ENCODE results near the gene ZNF606. TPM values are rescaled to one million over a fixed set of nuclear protein-coding genes. Genes with fewer than 3 reads are reported as not detected.
A peak's percentile ranks its signal among the peaks of the same experiment; 100 is the strongest.

Gene ZNF606
- total RNA-seq, 4 donors from 2014 or later, result 7.6 to 23.3 (median 15.5) TPM

DNA sequence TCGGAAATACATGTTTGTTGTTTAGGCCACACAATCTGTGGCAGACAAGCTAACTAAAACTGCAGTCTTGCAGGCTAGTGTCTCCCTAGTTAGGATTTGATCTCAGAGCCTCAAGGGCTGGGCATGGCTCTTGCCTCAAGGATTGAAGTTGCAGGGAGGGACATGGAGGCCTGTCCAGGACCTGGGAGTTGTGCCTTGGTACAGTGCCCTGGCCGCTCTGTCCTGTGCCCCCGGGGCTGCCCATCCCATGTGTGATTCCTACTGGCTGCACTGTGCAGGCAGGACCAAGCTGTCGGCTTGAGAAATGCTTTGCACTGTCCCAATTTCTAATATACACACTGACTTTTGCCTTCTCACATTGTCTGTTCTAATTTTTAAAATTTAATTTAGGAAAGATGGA lies 47.6 kb downstream of the ZNF606 start:
- WGBS, result 80% methylated on average over 4 of the region's 4 CpGs
- Histone ChIP-seq H3K4me3 (no peak overlapping the region), H3K4me1 (no peaks in the 10 kb centered on the region), H3K36me3 (peaks cover 0 to 6% (median 3%) of the 10 kb centered on the region in 4 donors), H3K27ac (replicated peaks in 1 of 4) (no peak overlapping the region), H3K27me3 (no peaks in the 10 kb centered on the region), H3K9me3 (peaks cover 0 to 60% (median 23%) of the 10 kb centered on the region in 4 donors)
- intact Hi-C loops (cut with DNase I), result no loop called here
- no peak for DNase-seq (ENCODE audit: extremely low spot score)
- TF ChIP-seq POLR2A (IDR thresholded peaks at IDR 0.05; ENCODE audit: low read depth) (no peak), EP300 (IDR thresholded peaks at IDR 0.05) (no peak), POLR2AphosphoS5 (IDR thresholded peaks at IDR 0.05) (no peak)
- TF ChIP-seq, protein P1, sequence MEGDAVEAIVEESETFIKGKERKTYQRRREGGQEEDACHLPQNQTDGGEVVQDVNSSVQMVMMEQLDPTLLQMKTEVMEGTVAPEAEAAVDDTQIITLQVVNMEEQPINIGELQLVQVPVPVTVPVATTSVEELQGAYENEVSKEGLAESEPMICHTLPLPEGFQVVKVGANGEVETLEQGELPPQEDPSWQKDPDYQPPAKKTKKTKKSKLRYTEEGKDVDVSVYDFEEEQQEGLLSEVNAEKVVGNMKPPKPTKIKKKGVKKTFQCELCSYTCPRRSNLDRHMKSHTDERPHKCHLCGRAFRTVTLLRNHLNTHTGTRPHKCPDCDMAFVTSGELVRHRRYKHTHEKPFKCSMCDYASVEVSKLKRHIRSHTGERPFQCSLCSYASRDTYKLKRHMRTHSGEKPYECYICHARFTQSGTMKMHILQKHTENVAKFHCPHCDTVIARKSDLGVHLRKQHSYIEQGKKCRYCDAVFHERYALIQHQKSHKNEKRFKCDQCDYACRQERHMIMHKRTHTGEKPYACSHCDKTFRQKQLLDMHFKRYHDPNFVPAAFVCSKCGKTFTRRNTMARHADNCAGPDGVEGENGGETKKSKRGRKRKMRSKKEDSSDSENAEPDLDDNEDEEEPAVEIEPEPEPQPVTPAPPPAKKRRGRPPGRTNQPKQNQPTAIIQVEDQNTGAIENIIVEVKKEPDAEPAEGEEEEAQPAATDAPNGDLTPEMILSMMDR (IDR thresholded peaks at IDR 0.05), result no peak

DNA sequence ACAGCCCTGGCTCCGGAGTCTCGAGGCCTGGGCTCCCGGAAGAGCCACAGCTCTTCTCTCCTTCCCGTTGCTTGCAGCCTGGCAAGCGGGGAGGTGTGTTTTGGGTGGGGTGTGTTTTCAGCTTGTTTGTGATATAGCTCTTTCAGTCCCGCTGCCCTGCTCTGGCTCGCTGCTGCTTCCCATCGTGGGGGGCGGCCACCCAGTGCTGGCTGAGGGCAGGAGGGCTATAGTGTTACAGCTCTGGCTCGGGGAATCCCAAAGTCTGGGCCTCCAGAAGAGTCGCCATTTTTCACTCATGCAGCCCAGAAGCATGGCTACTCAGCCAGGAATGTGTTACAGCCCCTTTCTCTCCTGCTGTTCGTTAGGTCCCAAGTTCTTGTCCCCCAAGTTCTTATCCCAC lies 52.9 kb downstream of the ZNF606 start:
- peaks cover 0 to 43% (median 14%) of the 10 kb centered on the region in 4 donors for H3K9me3 ChIP-seq
- H3K4me3 ChIP-seq, result no peak overlapping the region
- intact Hi-C loops (cut with DNase I), result no loop called here
- H3K4me1 ChIP-seq, result peaks cover 11 to 26% (median 17%) of the 10 kb centered on the region in 4 donors
- H3K36me3 ChIP-seq, result peaks cover 0 to 10% (median 0%) of the 10 kb centered on the region in 4 donors
- H3K27ac ChIP-seq (replicated peaks in 1 of 4), result no peak overlapping the region
- H3K27me3 ChIP-seq, result no peaks in the 10 kb centered on the region
- DNase-seq (ENCODE audit: extremely low spot score), result no peak
- TF ChIP-seq POLR2AphosphoS5 (IDR thresholded peaks at IDR 0.05) (no peak), POLR2A (IDR thresholded peaks at IDR 0.05; ENCODE audit: low read depth) (no peak), EP300 (IDR thresholded peaks at IDR 0.05) (no peak)
- TF ChIP-seq, protein P1 (IDR thresholded peaks at IDR 0.05), result no peak
- 90% methylated on average over 5 of the region's 12 CpGs for WGBS

DNA sequence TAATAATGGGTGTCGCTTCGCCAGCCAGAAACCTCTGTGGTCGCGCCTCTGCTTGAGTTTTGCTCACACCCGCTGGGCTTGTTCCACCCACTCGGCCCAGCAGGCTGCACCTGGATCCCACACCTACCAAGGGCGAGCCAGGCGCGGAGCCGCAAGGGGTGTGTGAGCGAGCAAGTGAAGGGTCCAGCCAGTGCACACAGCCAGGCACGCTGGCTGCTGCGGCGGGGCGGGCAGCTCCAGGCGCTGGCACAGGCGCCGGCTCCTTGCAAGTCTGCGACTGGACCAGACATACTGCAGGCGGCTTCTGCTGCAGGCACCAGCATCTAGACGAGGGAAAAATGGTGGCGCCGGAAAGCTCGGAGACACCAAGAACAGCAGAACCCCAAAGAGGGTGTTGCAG lies 53.3 kb downstream of the ZNF606 start:
- no peak overlapping the region for H3K27ac ChIP-seq (replicated peaks in 1 of 4)
- intact Hi-C loops (cut with DNase I), result no loop called here
- H3K4me1 ChIP-seq, result peaks cover 11 to 26% (median 17%) of the 10 kb centered on the region in 4 donors
- peaks cover 0 to 47% (median 16%) of the 10 kb centered on the region in 4 donors for H3K9me3 ChIP-seq
- WGBS, result 90% methylated on average over 24 of the region's 24 CpGs
- DNase-seq (ENCODE audit: extremely low spot score), result no peak
- no peak for TF ChIP-seq POLR2A (IDR thresholded peaks at IDR 0.05; ENCODE audit: low read depth)
- TF ChIP-seq EP300 (IDR thresholded peaks at IDR 0.05), result no peak
- TF ChIP-seq, protein P1 (IDR thresholded peaks at IDR 0.05), result no peak
- no peak for TF ChIP-seq POLR2AphosphoS5 (IDR thresholded peaks at IDR 0.05)
- H3K4me3 ChIP-seq, result no peak overlapping the region
- no peaks in the 10 kb centered on the region for H3K27me3 ChIP-seq
- peaks cover 0 to 14% (median 3%) of the 10 kb centered on the region in 4 donors for H3K36me3 ChIP-seq

DNA sequence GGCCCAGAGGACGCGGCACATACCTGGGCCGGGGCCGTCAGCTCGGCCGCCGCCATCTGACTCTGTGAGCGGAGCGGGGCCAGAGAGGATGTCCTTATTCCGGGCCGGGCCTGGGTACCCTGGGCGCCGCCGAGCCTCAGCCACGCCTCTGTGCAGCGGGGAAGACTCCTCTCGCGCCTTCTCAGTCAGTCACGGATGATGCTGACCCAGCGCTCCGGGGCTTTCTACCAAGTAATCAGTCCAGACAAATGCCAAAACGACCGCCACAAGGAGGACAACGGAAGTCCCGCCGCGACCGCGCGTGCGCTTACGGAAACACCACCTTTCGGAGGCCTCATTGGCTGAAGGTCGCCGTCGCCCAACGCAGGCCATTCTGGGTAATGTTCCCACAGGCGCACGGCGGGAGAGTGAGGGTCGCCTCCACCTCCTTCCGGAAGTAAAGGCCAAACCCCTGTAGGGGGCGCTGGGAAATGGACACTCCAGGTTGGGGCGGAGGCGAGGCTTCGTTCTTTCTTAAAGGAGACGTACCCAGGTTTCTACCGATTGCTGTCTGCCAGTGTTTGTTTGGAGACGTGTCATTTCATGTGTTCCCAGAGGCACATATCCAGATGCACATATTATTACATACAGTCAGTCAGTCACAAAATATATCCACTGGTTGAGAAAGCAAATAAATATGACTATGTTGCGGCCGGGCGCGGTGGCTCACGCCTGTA lies 55.0 kb downstream of the ZNF606 start, which contains the start of gene ZNF256:
Gene ZNF256, minus strand, starts transcription at position 288 of the 716 bp plus-strand sequence. Its CDS starts 232 bp downstream, at position 56.
- peak; percentile 79 to 97 for TF ChIP-seq POLR2AphosphoS5 (IDR thresholded peaks at IDR 0.05)
- TF ChIP-seq POLR2A (IDR thresholded peaks at IDR 0.05; ENCODE audit: low read depth), result no peak
- no peak for TF ChIP-seq EP300 (IDR thresholded peaks at IDR 0.05)
- TF ChIP-seq, protein P1 (IDR thresholded peaks at IDR 0.05), result peak; percentile 57 to 82 (median 65)
- H3K4me3 ChIP-seq, result peak within 1 kb of the TSS; percentile 73 to 92 (median 83)
- peaks cover 11 to 26% (median 17%) of the 10 kb centered on the region in 4 donors for H3K4me1 ChIP-seq
- peak within 1 kb of the TSS; percentile 79 to 91 (median 86) for H3K27ac ChIP-seq (replicated peaks in 1 of 4)
- DNase-seq (ENCODE audit: extremely low spot score), result peak; percentile 97
- H3K9me3 ChIP-seq, result peaks cover 0 to 55% (median 29%) of the 10 kb centered on the region in 4 donors
- peaks cover 13 to 31% (median 20%) of the 10 kb centered on the region in 4 donors for H3K36me3 ChIP-seq
- intact Hi-C loops (cut with DNase I), result no loop called here
- 21% methylated on average over 20 of the region's 54 CpGs for WGBS
- no peaks in the 10 kb centered on the region for H3K27me3 ChIP-seq

Measured in esophagus muscularis mucosa (tissue), 4 donors.